Measurements from ENCODE around the gene SMARCD1.

The SMARCD1 gene

DNA sequence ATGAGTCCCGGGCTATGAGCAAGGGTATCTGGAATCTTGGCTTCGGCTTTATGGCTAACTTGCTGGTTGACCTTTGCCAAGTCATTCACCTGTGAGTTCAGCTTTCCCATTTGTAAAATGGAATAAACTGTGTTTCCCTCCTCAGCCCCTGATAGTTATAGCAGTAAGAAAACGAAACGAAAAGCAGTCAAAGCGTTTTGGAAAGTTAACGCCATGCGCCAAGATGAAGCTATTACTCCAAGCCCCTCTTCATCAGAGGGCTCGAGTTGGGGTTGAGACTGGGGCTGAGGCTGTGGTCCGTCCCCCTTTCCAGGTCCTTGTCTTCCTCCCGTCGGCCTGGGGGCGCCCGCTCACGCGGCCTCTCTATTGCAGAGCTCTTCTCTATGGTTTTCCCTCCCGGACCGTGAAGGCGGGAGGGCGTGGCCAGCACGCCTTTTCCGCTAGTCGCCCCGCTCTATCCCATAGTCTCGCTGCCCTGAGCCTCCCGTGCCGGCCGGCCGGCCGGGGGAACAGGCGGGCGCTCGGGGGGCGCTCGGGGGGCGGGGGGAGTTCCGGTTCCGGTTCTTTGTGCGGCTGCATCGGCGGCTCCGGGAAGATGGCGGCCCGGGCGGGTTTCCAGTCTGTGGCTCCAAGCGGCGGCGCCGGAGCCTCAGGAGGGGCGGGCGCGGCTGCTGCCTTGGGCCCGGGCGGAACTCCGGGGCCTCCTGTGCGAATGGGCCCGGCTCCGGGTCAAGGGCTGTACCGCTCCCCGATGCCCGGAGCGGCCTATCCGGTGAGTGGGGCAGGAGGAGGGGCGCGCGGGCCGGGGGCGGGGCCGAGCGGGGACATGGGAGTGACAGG lies at the start of gene SMARCD1:
Gene SMARCD1, plus strand, starts transcription at position 568 of the 840 bp plus-strand sequence. Its CDS starts 28 bp downstream, at position 596.
- H3K4me3 ChIP-seq: peak within 1 kb of the TSS; percentile 92
- TF ChIP-seq, protein P1, sequence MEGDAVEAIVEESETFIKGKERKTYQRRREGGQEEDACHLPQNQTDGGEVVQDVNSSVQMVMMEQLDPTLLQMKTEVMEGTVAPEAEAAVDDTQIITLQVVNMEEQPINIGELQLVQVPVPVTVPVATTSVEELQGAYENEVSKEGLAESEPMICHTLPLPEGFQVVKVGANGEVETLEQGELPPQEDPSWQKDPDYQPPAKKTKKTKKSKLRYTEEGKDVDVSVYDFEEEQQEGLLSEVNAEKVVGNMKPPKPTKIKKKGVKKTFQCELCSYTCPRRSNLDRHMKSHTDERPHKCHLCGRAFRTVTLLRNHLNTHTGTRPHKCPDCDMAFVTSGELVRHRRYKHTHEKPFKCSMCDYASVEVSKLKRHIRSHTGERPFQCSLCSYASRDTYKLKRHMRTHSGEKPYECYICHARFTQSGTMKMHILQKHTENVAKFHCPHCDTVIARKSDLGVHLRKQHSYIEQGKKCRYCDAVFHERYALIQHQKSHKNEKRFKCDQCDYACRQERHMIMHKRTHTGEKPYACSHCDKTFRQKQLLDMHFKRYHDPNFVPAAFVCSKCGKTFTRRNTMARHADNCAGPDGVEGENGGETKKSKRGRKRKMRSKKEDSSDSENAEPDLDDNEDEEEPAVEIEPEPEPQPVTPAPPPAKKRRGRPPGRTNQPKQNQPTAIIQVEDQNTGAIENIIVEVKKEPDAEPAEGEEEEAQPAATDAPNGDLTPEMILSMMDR (IDR thresholded peaks at IDR 0.05): no peak
- peak within 1 kb of the TSS; percentile 94 to 96 for H3K27ac ChIP-seq
- DNase-seq (ENCODE audit: low spot score): peak; percentile 94

DNA sequence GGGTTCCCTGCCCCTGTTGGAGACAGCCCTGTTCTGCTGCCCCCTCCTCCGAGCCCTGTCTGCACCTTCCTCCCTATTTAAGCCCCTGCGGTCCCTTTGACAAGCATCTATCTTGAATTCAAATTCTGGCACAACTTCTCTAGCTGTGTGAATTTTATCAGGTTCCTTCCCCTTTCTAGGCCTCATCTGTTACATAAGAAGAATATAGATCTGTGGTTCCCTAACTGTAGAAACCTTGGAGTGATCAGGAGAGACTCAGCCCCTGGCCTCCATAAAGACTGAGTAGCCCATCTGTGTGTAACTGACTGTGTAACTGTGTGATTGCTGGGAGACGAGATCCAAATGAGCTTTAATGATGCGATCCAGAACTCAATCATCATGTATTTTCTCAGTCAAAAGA lies 46.8 kb upstream of the SMARCD1 start:
- H3K27ac ChIP-seq: no peak overlapping the region
- TF ChIP-seq, protein P1 (IDR thresholded peaks at IDR 0.05): no peak
- DNase-seq (ENCODE audit: low spot score): no peak

DNA sequence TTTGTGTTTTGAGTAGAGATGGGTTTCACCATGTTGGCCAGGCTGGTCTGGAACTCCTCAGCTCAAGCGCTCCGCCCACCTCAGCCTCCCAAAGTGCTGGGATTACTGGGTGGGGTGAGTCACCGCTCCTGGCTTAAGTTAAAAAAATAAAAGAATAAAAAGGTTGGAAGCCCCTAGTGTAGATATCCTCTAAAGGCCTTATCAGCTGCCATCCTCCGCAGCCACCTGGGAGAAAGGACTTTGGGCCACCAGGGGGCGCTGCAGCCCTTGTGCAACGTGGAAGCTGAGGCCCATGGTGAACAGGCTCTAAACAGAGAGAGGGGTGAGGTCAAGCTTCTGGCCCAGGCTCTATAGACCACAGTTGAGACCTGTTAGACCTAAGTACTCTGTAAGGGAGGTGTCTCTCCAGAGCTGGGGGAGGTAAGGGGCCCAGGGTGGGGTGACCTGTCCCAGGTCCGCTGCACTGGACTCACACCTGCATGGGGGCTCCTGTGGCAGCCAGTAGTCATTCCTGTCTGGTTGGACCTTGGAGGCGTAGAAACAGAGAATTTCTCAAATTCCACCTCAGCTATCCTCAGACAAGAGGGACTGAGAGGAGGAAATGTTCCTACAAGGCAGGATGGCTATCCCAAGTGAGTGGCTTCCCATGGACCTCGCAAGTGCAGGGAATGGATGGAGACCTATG lies 45.8 kb upstream of the SMARCD1 start:
- TF ChIP-seq, protein P1 (IDR thresholded peaks at IDR 0.05): peak; percentile 85
- no peak for DNase-seq (ENCODE audit: low spot score)

More for the DNA sequence above, 46.8 kb upstream of the SMARCD1 start:
- H3K4me3 ChIP-seq: no peak overlapping the region

DNA sequence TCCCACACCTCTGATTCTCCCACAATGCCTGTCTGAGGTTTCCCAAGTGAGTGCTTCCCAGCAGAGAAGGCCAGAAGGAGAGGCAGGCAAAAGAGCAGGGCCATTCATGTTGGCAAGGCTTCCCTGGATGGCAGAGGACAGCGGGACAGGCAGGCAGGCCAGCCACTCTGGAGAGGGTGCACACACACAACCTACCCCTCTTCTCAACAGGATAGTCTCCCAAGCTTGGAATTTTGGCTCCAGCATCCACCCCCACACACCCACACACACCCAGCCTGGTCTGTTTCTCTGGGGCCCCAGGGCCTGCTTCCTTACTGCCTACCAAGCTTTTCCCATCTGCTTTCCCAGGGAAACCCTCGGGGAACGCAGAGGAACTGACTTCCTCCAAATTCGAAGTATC lies 44.5 kb upstream of the SMARCD1 start:
- TF ChIP-seq, protein P1 (IDR thresholded peaks at IDR 0.05): no peak
- DNase-seq (ENCODE audit: low spot score): no peak
- Histone ChIP-seq H3K27ac (no peak overlapping the region), H3K4me3 (no peak overlapping the region)

More for the DNA sequence above, 45.8 kb upstream of the SMARCD1 start:
- H3K27ac ChIP-seq: peak overlapping the region in 1 of 2 donors; percentile 9
- no peak overlapping the region for H3K4me3 ChIP-seq

DNA sequence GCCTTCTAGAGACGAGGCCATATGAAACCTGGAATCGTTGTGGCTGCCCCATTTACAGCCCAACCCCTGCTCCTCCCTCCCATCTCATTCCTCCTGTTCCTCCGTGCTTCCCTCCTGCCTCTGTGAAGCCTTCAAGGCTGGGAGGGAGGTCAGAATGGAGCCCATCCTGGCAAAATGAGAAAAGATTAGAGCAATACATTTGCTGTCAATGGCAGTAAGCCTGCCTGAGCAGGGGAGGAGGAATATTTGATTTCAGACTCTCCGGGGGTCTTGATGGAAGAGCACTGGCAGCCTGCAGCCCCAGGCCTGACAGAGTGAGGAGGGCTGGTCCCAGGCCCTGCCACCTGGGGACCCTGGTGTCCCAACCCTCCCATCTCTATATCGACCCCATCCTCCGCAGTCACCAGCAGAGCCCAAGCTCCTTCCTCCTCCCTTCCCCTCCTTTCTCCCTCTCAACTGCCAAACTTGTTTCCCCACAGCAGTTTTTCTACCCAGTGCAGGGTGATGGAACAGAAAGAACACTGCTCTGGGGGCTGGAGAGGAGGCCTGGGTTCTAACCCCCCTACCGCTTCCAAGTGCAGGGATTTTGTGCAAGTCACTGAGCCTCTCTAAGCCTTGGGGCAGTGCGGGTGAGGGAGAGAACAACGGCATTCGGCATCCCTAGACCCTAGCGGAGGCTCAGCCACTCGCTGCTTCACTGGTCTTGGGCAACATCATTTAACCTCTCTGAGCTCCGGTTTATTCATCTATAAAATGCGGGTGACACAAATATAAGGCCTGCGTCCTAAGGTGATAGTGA lies 43.9 kb upstream of the SMARCD1 start:
- TF ChIP-seq, protein P1 (IDR thresholded peaks at IDR 0.05): no peak
- no peak overlapping the region for H3K4me3 ChIP-seq
- no peak overlapping the region for H3K27ac ChIP-seq
- DNase-seq (ENCODE audit: low spot score): no peak

DNA sequence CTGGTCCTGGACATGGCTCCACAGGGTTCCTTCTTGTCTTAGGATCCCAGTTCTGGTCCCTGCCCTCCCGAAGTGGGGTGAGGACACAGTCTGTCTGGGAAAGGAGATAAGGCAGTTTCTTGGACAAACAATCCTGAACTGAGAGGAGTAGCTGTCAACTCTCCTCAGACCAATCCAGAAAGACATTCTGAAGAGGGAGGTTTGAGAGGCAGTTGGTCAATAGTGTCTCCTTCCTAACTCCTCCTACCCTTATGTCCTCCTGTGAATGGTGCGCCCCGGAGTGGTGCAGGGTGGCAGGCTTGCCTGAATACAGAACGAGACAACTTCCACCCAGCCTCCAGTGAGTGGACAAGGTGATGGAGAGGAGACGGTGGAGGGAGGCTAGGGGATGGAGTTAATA lies 43.2 kb upstream of the SMARCD1 start:
- Histone ChIP-seq H3K4me3 (no peak overlapping the region), H3K27ac (no peak overlapping the region)
- DNase-seq (ENCODE audit: low spot score): no peak
- TF ChIP-seq, protein P1 (IDR thresholded peaks at IDR 0.05): no peak

Measured in coronary artery (tissue), 2 donors.